ENCODE measurements around the gene UCKL1. TPM values are rescaled to one million over a fixed set of nuclear protein-coding genes. Genes with fewer than 3 reads are reported as not detected.
"Not testable (repeated sequence)": the region's sequence is repeated elsewhere in the genome, so short reads cannot be mapped to it uniquely, and the experiment has no call there.

UCKL1 gene
- total RNA-seq, 1 experiment from 2014 or later, result 47.4 TPM

- Histone ChIP-seq H3K36me3 (ENCODE audit: control insufficient read depth, insufficient read depth, low read length) (peaks cover 11% of the 10 kb centered on the region), H3K27ac (ENCODE audit: low read length) (no peak overlapping the region), H3K9me3 (ENCODE audit: control insufficient read depth, insufficient read depth, low read depth, low read length) (no peaks in the 10 kb centered on the region), H3K27me3 (ENCODE audit: control insufficient read depth, insufficient read depth, low read length) (no peaks in the 10 kb centered on the region), H3K4me3 (ENCODE audit: low read depth in 2 of 2, low read length in 2 of 2) (no peak overlapping the region), H3K4me1 (ENCODE audit: control insufficient read depth, insufficient read depth, low read length) (no peaks in the 10 kb centered on the region)
- no TSS peak for BruUV-seq (replicated peaks)
- no peak for ATAC-seq
- intact Hi-C loops (cut with micrococcal nuclease; ENCODE audit: unreplicated experiment) (no loop called here), in situ Hi-C loops (cut with HindIII; ENCODE audit: low pct_unique_long_range_greater_than_20kb, low sequenced_read_pairs) (no loop called here)
- TF ChIP-seq POLR2AphosphoS5 (IDR thresholded peaks at IDR 0.05; ENCODE audit: low read depth, low read length) (no peak), TCF7L2 (IDR thresholded peaks at IDR 0.05; ENCODE audit: low read depth, low read length) (no peak), CTCF (IDR thresholded peaks at IDR 0.05) (no peak), REST (IDR thresholded peaks at IDR 0.05; ENCODE audit: insufficient read depth in 1 of 2, low read depth in 2 of 2, low read length in 1 of 2) (no peak), SIN3A (IDR thresholded peaks at IDR 0.05; ENCODE audit: borderline replicate concordance, insufficient read depth, low read depth, low read length) (no peak)
- DNase-seq (ENCODE audit: low read depth, low spot score), result no peak
- CTCF ChIA-PET, result no interaction called here
- POLR2A ChIA-PET, result no interaction called here
Measured at GRCh38 chr20:63931735-63932134, 24.5 kb downstream of the UCKL1 start.

GRCh38 chr20:63930971-63931553, 25.2 kb downstream of the UCKL1 start:
- H3K4me1 ChIP-seq (ENCODE audit: control insufficient read depth, insufficient read depth, low read length), result no peaks in the 10 kb centered on the region
- H3K36me3 ChIP-seq (ENCODE audit: control insufficient read depth, insufficient read depth, low read length), result peaks cover 11% of the 10 kb centered on the region
- no peak overlapping the region for H3K4me3 ChIP-seq (ENCODE audit: low read depth in 2 of 2, low read length in 2 of 2)
- no peaks in the 10 kb centered on the region for H3K27me3 ChIP-seq (ENCODE audit: control insufficient read depth, insufficient read depth, low read length)
- intact Hi-C loops (cut with micrococcal nuclease; ENCODE audit: unreplicated experiment) (no loop called here), in situ Hi-C loops (cut with HindIII; ENCODE audit: low pct_unique_long_range_greater_than_20kb, low sequenced_read_pairs) (no loop called here)
- no peak for ATAC-seq
- H3K9me3 ChIP-seq (ENCODE audit: control insufficient read depth, insufficient read depth, low read depth, low read length), result no peaks in the 10 kb centered on the region
- CTCF ChIA-PET, result no interaction called here
- no peak overlapping the region for H3K27ac ChIP-seq (ENCODE audit: low read length)
- no TSS peak for BruUV-seq (replicated peaks)
- TF ChIP-seq REST (IDR thresholded peaks at IDR 0.05; ENCODE audit: insufficient read depth in 1 of 2, low read depth in 2 of 2, low read length in 1 of 2), result no peak
- no peak for TF ChIP-seq TCF7L2 (IDR thresholded peaks at IDR 0.05; ENCODE audit: low read depth, low read length)
- TF ChIP-seq POLR2AphosphoS5 (IDR thresholded peaks at IDR 0.05; ENCODE audit: low read depth, low read length), result no peak
- no peak for TF ChIP-seq CTCF (IDR thresholded peaks at IDR 0.05)
- TF ChIP-seq SIN3A (IDR thresholded peaks at IDR 0.05; ENCODE audit: borderline replicate concordance, insufficient read depth, low read depth, low read length), result no peak
- POLR2A ChIA-PET, result no interaction called here
- DNase-seq (ENCODE audit: low read depth, low spot score), result no peak

GRCh38 chr20:63929473-63929883, 26.7 kb downstream of the UCKL1 start:
- intact Hi-C loops (cut with micrococcal nuclease; ENCODE audit: unreplicated experiment); in situ Hi-C loops (cut with HindIII; ENCODE audit: low pct_unique_long_range_greater_than_20kb, low sequenced_read_pairs); POLR2A ChIA-PET; H3K27me3 ChIP-seq (ENCODE audit: control insufficient read depth, insufficient read depth, low read length); CTCF ChIA-PET; H3K4me3 ChIP-seq (ENCODE audit: low read depth in 2 of 2, low read length in 2 of 2); H3K9me3 ChIP-seq (ENCODE audit: control insufficient read depth, insufficient read depth, low read depth, low read length); H3K4me1 ChIP-seq (ENCODE audit: control insufficient read depth, insufficient read depth, low read length); H3K27ac ChIP-seq (ENCODE audit: low read length); DNase-seq (ENCODE audit: low read depth, low spot score); BruUV-seq (replicated peaks); ATAC-seq: not testable (repeated sequence)
- H3K36me3 ChIP-seq (ENCODE audit: control insufficient read depth, insufficient read depth, low read length), result peaks cover 11% of the 10 kb centered on the region
